NCI-H526 (cell line): Measurements from ENCODE around the gene GRM4.

Experiments
- DNase-seq, 2 experiments: peaks; one replicate each; lab custom pipeline; 2025; lab: John Stamatoyannopoulos, UW

Gene GRM4

DNA sequence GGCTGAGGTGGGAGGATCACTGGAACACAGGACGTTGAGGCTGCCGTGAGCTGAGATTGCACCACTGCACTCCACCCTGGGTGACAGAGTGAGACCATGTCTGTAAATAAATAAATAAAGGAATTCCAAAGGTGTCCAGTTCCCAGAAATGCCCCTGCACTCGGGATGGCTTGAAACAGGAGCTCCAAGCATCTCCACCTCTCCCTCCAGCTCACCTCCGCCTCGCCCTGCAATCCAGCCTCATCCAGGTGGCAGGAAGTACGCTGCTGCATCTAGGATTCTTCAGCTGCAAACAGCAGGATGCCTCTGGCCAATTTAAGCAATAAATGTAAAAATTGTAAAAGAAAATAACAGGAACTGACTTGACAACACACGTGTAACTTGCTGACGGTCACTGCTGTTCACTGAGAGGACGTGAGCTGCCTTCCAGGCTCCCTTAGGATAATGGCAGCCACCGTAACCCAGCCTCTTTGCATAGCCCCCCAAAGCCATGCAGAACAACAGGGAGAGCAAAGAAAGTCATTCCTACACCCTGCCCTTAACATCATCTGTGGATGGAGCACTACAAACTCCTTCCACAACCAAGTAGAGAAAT, 11.4 kb upstream of the GRM4 start:
- no peak for DNase-seq

- DNase-seq: no peak
These were observed 9.8 kb upstream of the GRM4 start for GRCh38 chr6:34155471-34156300.

GRCh38 chr6:34154668-34155447, 9.0 kb upstream of the GRM4 start:
- peak in 1 of 2 experiments; percentile 74 for DNase-seq

DNA sequence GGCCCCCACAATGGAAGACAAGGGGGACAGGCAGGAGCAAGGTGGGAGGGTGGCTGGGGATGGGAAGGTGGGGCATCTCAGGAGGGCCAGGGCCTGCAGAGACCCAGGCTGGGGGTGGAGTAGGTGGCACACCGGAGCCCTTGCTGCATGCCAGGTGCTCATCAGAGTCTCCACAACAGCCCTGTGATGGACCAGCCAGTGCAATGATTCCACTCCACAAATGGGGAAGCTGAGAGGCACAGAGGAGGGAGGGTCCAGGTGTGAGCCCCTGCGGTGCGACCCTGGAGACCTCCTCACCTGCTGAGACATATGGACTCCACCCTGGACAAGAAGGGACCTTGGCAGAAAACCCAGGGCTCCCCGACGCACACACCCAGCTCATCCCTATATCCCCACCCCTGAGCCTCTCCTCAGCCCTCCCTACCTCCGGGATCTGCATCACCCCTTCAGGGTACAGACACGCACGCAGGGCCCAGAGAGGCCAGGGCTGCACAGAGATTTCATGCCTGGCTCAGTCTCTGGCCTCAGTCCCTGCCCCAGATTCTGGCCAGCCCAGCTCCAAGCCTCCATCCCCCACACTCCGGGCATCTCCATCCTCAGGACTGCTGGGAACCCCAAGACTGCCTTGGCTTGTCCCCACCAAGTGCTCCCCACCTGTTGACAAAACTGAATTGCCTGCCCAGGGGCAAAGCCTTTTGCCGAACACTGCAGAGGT, 7.1 kb upstream of the GRM4 start:
- no peak for DNase-seq

- no peak for DNase-seq
These were observed 6.2 kb upstream of the GRM4 start for GRCh38 chr6:34152042-34152524.

GRCh38 chr6:34151321-34152041, 5.6 kb upstream of the GRM4 start:
- DNase-seq: peak in 1 of 2 experiments; percentile 21

GRCh38 chr6:34150766-34151165, 4.9 kb upstream of the GRM4 start:
- DNase-seq: no peak

DNA sequence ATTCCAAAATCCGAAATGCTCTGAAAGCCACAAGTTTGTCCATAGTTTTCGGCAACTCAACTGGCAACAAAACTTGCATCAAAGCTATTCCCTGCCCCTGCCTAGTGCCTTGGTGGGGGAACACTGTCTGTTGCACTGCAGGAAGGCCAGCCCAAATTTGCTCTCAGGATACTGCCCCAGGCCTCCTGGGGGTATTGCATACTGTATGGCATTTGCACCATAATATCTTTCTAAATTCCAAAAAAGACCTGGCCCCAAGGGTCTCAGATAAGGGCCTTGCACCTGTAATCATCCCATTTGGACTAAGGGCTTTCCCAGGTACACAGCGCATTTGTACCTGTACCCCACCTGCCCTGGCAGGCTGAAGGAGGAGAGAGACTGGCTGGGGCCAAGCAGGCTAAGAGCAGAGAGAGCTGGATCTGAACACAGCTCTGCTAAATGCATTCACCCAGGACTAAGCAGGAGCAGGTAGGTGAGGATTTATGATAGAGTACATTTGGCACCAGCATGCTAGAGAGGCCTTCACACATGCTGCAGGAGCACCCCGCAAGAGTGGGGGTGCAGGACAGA, 4.0 kb upstream of the GRM4 start:
- no peak for DNase-seq

DNA sequence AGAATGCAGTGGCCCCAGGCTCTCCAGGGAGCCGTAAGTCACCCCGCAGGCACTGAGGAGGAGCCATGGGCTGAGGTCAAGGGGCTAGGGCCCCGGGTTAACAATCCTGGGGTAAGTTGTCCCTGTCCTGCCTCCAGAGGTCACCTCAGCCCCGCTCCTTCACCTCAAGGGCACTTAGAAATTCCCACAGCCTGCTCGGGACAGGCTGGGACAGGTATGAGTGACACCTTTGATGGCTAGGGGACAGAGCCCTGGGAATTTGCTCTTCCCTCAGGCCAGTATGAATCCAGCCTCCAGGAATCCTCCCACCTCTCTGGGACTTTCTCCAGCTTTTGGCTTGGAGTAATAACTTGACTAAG, 3.5 kb upstream of the GRM4 start:
- no peak for DNase-seq

- DNase-seq: no peak
These were observed 3.0 kb upstream of the GRM4 start for GRCh38 chr6:34148631-34149451.

- no peak for DNase-seq
These were observed 2.2 kb upstream of the GRM4 start for GRCh38 chr6:34147906-34148630.

DNA sequence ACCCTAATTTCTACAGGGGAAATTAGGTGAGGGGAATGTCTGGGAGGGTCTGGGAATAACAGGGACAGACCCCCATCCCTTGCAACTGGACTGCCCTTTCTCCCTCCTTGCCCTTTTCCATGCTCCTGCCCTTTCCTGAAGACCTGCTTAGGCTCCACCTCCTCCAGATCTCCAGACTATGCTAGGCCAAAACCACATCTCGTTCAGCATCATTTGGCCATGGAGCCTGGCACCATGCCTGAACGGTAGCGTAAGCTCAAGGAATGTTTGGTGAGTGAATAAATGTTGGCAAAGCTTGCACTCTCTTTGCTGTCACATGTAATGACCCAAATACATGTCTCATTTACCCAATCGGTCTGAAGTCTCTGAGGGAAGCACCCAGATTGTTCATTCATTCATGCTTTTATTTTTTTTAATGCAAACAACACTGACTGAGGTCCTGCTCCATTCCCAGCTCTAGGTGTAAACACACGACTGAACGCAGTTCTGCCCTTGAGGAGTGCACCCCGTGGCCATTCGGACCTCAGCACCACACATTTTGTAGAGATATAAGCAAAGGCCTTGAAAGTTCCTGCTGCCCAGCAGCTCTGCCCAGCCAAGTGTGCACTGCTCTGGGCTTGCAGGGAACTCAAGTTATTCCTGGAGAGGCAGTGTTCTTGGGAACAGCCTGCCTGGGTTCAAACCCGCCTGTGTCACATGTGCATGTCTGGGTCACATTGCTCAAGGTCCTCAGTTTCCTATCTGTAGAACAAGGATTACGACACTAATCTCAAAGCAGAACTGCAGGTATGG, 1.1 kb upstream of the GRM4 start:
- DNase-seq: no peak

- peak in 1 of 2 experiments; percentile 78 for DNase-seq
These were observed 496 bp downstream of the GRM4 start for GRCh38 chr6:34145161-34146020.

- DNase-seq: peak in 1 of 2 experiments; percentile 47
These were observed 1.2 kb downstream of the GRM4 start for GRCh38 chr6:34144581-34145160.

- DNase-seq: peak; percentile 42 to 88
These were observed 1.9 kb downstream of the GRM4 start for GRCh38 chr6:34143884-34144580.

DNA sequence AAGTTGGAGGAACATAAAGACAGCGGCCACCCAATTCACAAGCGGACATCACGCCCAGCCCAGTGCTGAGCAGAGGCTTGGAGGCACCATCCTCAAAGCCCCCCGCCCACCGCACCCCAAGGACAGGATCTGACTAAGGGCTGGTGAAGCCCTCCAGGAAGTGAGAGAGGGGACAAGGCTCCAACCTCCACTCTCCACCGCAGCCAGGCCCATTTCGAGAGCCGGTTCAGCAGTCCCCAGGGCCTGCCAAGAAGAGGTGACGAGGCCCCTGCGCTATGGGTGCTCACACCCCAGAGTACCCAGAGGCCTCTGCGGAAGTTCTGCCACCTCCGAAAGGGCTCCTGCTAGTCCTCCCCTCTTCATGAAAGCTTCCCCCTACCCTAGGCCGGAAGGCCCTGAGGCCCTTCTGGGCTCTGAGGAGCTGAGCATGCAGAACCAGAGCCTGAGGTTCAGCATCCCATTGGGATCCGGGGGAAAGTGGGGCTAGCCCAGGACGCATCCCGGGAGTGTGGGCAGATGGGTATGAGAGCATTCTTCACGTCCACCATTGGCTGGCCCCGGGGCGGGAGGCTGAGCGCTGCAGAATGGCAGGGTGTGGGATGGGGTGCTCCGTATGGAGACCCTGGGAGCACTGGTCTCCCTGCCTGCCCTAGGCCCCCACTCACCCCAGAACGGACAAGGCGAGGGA, 2.5 kb downstream of the GRM4 start:
- DNase-seq: no peak
